WERI-Rb-1 (cell line): Measurements from ENCODE around the gene FREM1.
A peak's percentile ranks its signal among the peaks of the same experiment; 100 is the strongest.

Experiments used
- DNase-seq: peaks from one replicate; pipeline ENCODE4 v3.0.0-alpha.2; 2020
- H3K27ac ChIP-seq: fragments of 250-450 bp; sonication (Bioruptor Pico); 2 replicates; pipeline ENCODE4 v1.5.1; 2020; ENCODE audit warnings: mild to moderate bottlenecking, moderate library complexity
- H3K27me3 ChIP-seq: fragments of 250-450 bp; sonication (Bioruptor Pico); 2 replicates; pipeline ENCODE4 v1.5.1; 2021; ENCODE audit warnings: mild to moderate bottlenecking, low read depth, moderate library complexity; ENCODE audit not compliant: insufficient read depth, severe bottlenecking
- H3K36me3 ChIP-seq: fragments of 250-450 bp; sonication (Bioruptor Pico); 2 replicates; pipeline ENCODE4 v1.5.1; 2020; ENCODE audit warnings: mild to moderate bottlenecking, moderate library complexity
- H3K4me3 ChIP-seq: 2 replicates; pipeline ENCODE4 v1.5.1; 2011; ENCODE audit warnings: low read depth, mild to moderate bottlenecking, control low read depth, low read length
- H3K9me3 ChIP-seq: fragments of 250-450 bp; sonication (Bioruptor Pico); 2 replicates; pipeline ENCODE4 v1.5.1; 2021; ENCODE audit warnings: mild to moderate bottlenecking, moderate library complexity; ENCODE audit not compliant: severe bottlenecking
- TF ChIP-seq, protein P1 (sequence below): IDR thresholded peaks from 2 replicates; pipeline ENCODE4 v1.5.1; 2011; ENCODE audit warnings: low read depth, mild to moderate bottlenecking, control low read depth, inconsistent platforms, low read length

The FREM1 gene

DNA sequence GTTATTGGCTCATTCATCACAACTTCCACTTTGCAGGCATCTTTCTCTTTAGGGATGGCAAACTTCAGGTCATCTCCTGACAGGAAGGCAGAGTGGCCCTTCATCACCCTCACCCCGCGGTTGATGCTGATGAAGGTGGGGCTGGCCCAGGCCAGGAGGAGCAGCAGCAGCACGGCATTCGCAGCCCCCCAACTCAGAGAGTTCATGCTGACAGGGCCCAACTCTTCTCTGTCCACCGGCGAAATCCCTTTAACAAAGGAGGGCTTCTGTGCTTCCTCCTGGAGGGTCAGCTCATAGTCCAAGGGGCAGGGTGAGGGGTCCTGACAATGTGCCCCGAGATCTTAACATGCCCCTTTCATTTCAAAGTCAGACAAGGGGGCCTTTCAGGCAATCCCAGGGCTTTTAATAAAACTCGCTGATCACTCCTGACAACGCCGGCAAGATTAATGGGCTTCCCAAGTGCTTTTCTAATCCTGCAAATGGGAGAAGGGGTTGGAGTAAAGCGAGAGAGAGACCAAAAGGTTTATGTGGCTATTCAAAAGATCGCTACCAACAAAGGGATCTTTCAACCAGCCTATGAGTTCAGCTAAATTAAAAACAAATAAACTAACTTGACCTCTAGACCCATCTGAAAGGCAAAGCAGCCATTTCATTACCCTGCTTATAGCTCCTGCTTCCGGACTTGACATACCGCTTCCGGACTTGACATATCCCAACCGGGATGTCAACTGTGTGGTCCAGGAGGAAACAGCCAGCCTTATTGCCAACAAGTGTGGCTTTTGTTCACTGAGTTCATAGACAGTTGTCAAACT lies 41.2 kb downstream of the FREM1 start:
- TF ChIP-seq, protein P1, sequence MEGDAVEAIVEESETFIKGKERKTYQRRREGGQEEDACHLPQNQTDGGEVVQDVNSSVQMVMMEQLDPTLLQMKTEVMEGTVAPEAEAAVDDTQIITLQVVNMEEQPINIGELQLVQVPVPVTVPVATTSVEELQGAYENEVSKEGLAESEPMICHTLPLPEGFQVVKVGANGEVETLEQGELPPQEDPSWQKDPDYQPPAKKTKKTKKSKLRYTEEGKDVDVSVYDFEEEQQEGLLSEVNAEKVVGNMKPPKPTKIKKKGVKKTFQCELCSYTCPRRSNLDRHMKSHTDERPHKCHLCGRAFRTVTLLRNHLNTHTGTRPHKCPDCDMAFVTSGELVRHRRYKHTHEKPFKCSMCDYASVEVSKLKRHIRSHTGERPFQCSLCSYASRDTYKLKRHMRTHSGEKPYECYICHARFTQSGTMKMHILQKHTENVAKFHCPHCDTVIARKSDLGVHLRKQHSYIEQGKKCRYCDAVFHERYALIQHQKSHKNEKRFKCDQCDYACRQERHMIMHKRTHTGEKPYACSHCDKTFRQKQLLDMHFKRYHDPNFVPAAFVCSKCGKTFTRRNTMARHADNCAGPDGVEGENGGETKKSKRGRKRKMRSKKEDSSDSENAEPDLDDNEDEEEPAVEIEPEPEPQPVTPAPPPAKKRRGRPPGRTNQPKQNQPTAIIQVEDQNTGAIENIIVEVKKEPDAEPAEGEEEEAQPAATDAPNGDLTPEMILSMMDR = no peak
- no peaks in the 10 kb centered on the region for H3K27me3 ChIP-seq
- H3K36me3 ChIP-seq = no peaks in the 10 kb centered on the region
- peak; percentile 61 for DNase-seq
- no peak overlapping the region for H3K27ac ChIP-seq
- H3K4me3 ChIP-seq = peak overlapping the region; percentile 21; the same call in 1 of the 2 replicates
- no peaks in the 10 kb centered on the region for H3K9me3 ChIP-seq

DNA sequence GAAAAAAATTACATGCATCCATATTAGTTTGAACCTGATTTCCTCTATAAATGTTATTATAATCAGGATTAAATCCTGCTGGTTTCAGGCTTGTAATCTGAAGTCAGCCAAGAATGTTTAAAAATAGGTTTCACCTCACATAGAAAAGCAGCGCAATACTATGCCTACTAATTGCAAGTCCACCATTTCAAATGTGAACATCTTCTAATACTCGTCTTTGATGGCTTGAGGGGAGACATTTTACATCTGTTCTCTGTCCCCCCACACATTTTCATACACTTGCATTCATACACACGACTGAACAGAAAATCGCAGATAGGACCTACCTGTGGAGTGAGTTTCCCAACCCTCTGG lies 41.8 kb downstream of the FREM1 start:
- DNase-seq = no peak
- H3K36me3 ChIP-seq = no peaks in the 10 kb centered on the region
- TF ChIP-seq, protein P1 = no peak
- no peak overlapping the region for H3K27ac ChIP-seq
- no peak overlapping the region for H3K4me3 ChIP-seq
- H3K9me3 ChIP-seq = no peaks in the 10 kb centered on the region
- no peaks in the 10 kb centered on the region for H3K27me3 ChIP-seq

DNA sequence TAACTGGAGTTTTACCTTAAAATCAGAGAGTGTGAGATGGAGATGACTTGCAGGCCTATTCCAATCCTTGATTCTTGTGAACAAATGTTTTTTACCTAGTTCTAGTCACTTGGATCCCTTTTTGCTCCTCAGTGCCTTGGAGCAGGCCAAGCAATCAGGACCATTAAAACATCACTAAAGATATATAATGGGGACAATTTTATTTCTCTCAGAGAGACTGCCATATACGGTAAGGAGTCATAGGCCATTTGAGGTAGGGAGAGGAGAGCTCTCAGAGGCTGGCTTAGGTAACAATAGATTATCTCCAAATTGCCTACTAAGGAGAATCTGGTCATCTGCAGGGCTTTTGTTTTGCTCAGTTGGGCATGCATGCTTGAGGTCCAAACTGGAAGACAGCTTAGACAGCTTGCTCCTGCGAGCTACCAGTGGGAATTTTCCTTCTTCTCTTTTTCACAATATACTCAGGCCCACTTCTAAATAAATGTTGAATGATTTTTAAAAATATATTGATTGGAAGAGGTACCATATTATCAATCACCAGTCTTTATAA lies 44.0 kb downstream of the FREM1 start:
- H3K27me3 ChIP-seq = no peaks in the 10 kb centered on the region
- TF ChIP-seq, protein P1 = no peak
- H3K27ac ChIP-seq = no peak overlapping the region
- peak; percentile 12 for DNase-seq
- H3K36me3 ChIP-seq = no peaks in the 10 kb centered on the region
- H3K9me3 ChIP-seq = no peaks in the 10 kb centered on the region
- H3K4me3 ChIP-seq = no peak overlapping the region

DNA sequence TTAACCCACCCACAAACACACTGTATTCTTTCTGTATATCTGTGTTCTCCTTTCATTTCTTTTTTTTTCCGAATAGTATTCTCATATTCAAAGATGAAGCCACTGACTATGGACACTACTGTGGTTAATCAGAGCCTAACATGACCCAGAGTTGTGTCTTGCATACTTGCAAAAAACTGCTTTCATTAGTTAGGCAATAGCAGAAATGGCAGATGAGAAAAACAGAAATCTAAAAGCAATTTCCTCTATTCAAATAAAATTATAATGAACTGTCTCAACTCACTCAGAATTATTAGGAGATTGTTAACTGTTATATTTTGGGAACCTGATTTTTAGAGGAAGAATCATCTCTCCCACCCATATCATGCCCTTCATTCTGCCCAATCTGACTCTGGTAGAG lies 45.9 kb downstream of the FREM1 start:
- Histone ChIP-seq H3K27me3 (no peaks in the 10 kb centered on the region), H3K9me3 (no peaks in the 10 kb centered on the region), H3K4me3 (no peak overlapping the region), H3K36me3 (no peaks in the 10 kb centered on the region), H3K27ac (no peak overlapping the region)
- no peak for DNase-seq
- TF ChIP-seq, protein P1 = no peak

DNA sequence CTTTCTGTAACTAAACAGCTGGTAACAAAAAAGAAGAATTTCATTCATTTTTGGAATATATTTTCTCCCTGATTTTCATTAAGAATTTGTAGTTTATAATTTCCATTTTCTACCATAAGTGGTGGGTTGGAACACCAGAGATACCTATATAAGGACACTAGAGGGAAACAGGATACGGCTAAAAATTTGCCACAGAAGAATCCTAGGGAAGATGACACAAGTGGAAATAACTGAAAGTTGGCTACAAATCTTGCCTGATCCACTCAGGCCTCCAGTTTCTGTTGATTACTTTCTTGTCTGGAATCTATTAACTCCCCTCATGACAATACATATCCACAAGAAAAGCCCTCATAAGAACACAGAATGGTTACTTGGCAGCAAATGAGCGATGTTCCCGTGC lies 46.8 kb downstream of the FREM1 start:
- Histone ChIP-seq H3K27ac (no peak overlapping the region), H3K9me3 (no peaks in the 10 kb centered on the region), H3K36me3 (no peaks in the 10 kb centered on the region), H3K4me3 (no peak overlapping the region), H3K27me3 (no peaks in the 10 kb centered on the region)
- TF ChIP-seq, protein P1 = no peak
- no peak for DNase-seq
